Ureter (tissue), 1 donor: ENCODE data around the gene EMP2. TPM values are rescaled to one million over a fixed set of nuclear protein-coding genes. Genes with fewer than 3 reads are reported as not detected.
"Not testable (repeated sequence)": the region's sequence is repeated elsewhere in the genome, so short reads cannot be mapped to it uniquely, and the experiment has no call there.

Experiments used
- DNase-seq: peaks from one replicate; pipeline ENCODE4 v3.0.0-alpha.2; 2020; ENCODE audit warnings: low spot score
- total RNA-seq: library from RNA; stranded (reverse); gene quantifications from one replicate; pipeline ENCODE4 v1.2.4, GENCODE V29; 2023
- donor health status: DM: yes; HTN: yes; CAD: no.

Gene EMP2
- total RNA-seq, 1 donor from 2014 or later: 174 TPM

DNA sequence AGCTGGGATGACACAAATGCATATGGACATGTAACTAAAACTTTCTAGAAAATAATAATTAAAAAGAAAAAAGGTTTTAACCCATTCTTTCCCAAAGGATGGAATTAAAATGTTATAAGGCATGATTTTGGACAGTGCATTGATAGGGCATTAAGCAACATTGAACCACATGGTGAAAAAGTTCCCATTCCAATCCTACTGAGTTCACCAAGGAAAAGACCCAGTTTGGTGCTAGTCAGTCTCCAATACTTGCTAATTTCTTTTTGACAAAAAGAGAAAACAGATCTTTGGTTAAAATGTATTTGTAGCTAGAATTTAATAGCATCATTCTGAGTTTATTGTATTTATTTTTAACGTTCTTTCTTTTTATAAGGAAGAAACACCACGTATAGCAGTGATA lies 28.1 kb downstream of the EMP2 start:
- DNase-seq: no peak

DNA sequence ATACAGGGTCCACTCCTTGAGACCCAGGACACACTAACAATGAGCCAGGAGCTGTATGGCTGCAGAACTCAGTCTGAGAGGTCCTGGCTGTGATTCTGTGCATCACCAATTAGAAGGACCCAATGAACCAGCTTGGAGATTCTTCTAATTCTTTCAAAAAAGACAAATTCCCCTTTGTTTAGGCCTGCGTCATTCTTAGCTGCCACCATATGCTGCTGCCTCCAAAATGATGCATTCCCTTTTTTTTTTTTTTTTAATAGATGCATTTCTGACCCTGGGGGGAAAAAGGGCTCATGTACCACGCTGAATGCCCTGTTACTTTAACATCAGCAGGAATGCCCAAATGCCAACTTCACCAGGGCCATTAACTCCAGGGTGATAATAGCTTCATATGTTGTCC lies 28.5 kb downstream of the EMP2 start:
- no peak for DNase-seq

DNA sequence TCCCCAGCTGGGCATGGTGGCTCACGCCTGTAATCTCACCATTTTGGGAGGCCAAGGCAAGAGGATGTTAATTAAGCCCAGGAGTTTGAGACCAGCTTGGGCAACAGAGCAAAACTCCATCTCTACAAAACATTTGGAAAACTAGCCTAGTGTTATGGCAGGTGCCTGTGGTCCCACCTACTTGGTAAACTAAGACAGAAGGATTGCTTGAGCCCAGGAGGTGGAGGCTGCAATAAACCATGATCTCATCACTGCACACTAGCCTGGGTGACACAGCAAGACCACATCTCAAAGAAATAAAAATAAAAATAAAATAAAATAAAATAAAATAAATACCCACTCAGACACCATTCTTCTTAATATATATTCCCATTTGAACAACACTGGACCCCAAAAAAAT lies 32.0 kb downstream of the EMP2 start:
- DNase-seq: no peak

DNA sequence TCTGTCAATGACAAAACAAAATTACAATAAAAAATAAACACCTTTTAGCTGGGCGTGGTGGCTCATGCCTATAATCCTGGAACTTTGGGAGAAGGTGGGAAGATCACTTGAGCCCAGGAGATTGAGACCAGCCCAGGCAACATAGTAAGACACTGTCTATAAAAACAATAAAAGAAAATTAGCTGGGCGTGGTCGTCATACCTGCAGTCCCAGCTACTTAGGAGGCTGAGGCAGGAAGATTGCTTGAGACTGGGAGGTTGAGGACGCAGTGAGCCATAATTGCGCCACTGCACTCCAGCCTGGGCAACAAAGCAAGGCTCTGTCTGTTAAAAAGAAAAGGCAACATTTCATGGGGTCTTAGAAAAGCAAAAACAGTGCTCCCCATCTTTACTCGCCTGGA lies 32.7 kb downstream of the EMP2 start:
- no peak for DNase-seq

DNA sequence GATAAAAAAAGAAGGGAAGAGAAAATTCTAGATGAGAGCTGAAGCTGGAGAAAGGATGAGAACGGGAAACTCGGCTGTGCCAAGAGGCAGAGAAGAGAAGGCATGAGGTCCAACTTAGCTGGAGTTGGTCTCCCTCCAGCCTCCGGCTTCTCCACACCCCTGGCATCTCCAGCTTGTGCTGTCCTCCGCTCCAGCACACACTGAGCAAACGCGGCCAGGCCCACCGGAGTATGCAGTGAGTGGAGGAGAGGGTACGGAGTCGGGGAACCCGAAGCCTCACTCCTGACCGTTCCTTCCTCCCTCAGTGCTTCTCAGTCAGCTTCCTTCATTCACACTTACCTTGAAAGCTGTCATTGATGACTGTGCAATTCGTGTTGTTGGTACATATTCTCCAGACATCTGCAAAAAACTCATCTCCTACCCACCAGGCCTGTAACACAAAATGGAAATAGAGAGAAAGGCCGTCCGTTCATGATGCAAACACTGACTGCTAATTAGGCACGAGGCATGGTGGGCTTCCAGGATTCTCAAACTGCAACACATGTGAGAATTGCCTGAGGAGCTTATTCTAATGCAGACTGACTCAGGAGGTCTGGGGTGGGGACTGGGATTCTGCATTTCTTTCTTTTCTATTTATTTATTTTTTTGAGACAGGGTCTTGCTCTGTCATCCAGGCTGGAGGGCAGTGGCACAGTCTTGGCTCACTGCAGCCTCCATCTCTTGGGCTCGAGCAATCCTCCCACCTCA lies 37.0 kb downstream of the EMP2 start:
- no peak for DNase-seq

DNA sequence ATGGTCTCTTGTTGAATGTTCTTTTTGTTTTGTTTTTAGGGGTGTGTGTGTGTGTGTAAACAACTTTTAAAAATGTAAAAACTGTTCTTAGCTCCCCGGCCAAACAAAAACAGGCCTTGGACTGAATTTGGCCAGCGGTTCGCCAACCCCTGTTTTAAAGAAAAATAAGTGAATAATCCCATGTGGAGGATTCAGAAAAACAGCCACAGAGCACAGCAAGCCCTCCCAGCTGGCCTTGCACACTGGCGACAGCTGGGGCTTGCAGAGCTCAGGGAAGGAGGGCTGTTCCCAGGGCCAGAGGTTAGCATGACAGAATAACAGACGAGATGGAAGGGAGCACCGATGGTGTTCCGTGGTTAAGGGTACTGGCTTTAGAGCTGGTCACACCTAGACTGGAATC lies 39.0 kb downstream of the EMP2 start:
- DNase-seq: no peak

DNA sequence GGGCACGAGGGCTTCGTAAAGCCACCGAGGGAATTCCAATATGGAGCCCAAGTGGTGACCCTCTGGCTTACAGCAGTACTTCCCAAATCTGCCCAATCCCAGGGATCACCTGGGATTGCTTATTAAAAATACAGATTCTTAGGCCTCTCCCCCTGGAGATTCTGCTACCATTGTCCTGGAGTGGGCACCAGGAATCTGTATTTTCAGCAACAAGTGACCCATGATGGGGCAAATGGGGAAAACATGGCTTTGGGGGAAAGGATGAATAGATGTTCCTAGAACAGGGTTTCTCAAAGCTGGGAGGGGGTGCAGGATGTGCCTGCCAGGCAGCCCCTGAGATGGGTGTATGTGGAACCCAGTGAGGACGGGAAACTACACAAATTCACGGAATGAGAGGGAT lies 40.6 kb downstream of the EMP2 start:
- no peak for DNase-seq

DNA sequence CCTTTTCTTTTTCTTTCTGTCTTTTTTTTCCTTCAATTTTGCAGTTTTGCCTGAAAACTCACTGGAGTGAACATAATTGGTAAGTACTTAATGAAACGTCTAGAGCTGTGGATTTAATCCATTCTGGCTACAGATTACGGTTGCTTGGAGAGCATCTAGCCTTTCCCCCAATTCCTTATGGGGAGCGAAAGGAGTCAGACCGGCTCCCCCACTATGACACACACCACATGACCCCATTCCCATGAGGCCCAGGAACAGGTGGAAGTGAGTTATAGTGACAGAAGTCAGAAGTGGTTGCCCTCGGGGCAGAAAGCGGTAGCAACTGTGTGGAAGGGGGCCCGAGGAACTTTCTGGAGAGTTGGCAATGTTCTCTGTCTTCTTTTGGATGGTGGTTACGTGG lies 41.2 kb downstream of the EMP2 start:
- peak; percentile 75 for DNase-seq

DNA sequence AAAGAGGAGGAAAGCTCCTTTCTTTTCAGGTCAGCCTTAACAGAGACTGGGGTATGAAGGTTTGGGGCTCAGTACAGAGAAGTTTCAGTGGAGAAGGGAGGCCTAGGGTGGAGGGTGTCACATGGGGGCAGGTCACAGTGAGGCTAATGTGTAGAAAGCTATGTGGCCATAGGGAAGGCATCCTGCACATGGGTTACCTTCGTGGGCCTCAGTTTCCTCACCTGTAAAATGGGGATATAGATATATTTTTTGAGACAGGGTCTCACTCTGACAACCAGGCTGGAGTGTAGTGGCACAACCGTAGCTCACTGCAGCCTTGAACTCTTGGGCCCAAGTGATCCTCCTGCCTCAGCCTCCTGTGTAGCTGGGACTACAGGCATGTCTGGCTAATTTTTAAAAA lies 41.8 kb downstream of the EMP2 start:
- DNase-seq: no peak

DNA sequence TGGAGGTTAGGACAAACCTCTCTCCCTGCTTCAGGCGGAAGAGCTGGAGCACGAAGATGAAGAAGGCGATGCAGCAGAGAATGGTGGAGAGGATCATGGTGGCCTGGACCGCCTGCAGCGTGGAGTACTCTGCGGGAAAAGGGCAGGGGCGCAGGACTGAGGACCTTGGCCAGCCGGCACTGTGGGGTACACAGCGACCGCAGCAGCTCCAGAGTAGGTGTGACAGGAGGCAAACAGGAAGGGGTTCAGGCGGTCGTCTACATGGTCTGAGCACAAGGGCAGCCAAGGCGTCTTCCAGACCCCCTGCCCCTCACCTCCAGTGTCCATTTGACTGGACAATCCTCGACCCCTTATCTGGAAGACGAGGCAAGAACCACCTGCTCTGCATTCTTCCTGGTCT lies 42.5 kb downstream of the EMP2 start:
- no peak for DNase-seq

DNA sequence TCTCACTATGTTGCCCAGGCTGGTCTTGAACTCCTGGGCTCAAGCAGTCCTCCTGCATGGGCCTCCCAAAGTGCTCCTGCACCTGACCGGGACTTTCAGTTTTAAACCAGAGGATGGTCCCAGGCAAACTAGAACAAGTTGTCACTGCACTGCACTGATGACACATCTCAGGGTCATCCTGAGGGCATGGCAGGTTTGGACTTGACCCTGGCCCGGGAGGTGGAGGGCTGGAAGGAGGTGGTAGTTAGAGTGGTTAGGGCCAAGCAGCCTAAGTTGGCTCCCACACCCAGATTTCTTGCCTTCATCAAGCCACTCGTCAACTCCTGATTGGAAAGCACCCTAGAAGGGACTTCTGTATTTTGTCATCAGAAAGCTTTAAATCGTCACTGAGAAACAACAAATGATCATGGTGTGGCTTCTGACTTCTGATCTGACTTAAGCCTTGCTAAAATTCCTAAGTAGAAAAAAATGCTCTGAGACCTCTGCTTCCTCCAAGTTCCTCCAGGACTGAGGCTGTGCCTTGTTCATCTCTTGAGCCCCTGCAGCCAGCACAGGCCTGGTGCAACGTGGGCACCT lies 43.5 kb downstream of the EMP2 start:
- no peak for DNase-seq

DNA sequence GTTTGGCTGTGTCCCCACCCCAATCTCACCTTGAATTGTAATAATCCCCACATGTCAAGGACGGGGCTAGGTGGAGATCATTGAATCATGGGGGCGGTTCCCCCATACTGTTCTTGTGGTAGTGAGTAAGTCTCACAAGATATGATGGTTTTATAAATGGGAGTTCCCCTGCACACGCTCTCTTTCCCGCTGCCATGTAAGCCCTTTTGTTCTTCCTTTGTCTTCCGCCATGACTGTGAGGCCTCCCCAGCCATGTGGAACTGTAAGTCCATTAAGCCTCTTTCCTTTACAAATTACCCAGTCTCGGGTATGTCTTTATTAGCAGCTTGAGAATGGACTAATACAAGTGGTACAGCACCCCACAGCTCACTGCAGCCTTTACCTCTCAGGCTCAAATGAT lies 44.1 kb downstream of the EMP2 start:
- not testable (repeated sequence) for DNase-seq

DNA sequence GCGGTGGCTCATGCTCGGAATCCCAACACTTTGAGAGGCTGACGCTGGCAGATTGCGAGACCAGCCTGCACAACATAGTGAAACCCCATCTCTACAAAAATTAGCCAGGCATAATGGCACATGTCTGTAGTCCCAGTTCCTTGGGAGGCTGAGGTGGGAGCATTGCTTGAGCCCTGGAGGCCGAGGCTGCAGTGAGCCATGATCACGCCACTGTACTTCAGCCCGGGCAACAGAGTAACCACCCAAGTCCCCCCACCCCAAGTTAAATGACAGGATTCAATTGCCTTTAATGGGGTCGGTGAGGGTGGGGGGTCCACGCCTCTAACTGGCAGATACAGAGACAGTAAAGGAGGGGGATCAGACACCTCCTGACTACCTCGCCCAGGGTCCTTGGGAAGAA lies 44.9 kb downstream of the EMP2 start:
- DNase-seq: no peak

DNA sequence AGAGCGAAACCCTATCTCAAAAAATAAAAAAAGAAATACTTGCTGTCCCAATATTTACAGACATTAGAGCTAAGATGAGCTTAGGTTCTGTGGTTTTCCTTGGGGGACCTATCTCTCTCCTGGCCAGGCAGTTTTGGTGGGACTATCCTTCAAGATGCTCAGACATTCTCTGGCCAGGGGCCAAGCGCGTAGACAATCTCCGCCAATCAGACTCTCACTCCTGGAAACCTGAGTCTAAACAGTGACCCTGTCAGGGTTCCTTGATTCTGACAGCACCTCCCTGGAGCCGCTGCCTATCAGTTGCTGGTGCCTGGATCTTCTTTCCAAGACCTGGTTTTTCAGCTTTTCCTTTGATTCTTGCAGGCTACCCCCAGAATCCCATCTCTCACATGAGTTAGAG lies 45.6 kb downstream of the EMP2 start:
- DNase-seq: no peak

DNA sequence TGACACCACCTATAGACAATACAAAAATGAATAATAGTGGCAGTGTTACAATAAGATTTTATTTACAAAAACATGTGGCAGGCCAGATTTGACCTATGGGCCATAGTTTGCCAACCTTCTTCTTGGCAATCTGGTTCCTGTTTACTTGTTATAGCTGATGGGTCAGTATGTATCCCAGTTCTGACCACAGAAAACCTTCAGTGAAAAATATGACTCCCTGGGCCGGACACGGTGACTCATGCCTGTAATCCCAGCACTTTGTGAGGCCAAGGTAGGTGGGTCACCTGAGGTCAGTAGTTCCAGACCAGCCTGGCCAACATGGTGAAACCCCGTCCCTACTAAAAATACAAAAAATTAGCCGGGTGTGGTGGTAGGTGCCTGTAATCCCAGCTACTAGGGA lies 46.8 kb downstream of the EMP2 start:
- not testable (repeated sequence) for DNase-seq

DNA sequence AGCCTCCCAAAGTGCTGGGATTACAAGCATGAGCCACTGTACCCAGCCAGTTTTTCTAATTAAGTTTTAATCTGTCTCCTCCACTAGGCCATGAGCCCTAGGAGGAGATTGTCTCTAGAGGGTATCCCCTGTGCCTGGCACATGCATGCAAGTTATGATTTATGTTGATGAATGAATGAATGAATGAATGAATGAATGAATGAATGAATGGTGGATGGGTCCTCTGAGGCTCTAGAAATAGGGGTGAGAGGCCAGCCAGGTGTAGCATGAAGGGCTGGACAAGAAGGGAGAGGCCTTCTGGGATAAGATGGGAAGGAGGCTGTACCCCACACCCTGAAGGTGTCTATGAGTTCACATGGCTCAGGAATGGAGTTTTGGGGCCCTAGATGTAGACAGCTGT lies 48.8 kb downstream of the EMP2 start:
- no peak for DNase-seq

DNA sequence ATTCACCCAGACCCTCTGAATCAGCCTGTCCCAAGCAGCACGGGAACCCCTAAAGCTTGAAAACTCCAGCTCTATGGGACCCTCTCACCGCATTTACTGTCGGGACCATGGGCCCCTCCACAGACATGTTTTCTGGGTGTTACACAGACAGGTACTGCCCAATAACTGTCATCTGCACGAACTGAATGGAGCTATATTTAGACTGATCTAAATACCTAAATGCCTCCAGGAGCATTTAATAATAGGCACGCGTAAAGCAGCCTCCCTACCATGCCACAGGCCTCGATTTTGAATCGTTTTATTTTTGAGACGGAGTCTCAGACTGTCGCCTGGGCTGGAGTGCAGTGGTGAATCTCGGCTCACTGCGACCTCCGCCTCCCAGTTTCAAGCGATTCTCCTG lies 49.7 kb downstream of the EMP2 start:
- DNase-seq: no peak

DNA sequence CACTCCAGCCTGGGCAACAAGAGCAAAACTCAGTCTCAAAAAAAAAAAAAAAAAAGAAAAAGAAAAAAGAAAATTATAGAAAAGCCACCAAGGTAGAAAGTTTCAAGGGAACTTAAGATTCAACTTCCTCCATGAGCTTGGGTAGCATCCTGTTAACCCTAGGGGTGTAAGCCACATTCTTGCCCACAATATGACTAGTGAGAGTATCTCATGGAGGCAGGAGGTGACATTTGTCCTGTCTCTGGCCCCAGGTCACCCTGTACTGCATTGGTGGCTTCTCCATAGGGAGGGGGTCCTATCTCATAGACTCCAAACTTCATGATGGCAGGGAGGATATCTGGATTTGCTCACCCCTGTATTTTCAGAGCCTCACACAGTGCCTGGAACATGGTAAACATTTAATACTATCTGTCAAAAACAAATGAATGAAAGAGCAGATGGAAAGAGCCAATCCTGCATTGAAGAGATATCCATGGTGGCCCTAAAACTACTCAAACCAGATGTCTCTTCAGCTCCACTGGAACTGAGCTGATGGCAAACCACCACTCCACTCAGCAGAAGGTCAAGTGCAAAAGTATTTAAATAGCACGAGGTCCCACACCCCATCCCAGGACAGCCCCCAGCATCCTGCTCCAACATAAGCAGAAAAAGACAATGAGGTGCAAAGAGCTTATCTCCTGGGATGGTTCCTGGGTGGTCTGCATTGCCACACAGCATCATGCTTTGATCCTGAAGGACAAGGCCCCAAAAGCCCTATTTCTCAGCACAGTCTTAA lies 50.3 kb downstream of the EMP2 start:
- no peak for DNase-seq

DNA sequence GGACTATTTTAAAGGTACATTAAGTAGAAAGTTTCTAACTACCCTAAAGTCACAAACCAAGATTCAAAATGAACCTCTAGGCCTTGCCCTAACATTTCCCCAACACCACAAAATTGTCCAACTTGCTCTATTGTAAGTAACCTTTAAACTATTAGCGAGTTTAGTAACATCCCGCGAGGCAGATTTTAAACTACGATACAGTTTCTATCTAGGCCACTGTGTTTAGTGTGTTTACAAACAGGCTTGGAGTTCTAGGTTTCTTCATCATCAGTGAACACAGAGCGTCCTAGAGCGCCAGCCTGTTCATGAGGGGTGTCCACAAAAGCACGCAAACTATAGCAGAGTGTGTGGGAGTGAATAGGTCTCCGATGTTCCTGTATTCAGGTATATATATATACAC lies 51.8 kb downstream of the EMP2 start:
- DNase-seq: no peak

DNA sequence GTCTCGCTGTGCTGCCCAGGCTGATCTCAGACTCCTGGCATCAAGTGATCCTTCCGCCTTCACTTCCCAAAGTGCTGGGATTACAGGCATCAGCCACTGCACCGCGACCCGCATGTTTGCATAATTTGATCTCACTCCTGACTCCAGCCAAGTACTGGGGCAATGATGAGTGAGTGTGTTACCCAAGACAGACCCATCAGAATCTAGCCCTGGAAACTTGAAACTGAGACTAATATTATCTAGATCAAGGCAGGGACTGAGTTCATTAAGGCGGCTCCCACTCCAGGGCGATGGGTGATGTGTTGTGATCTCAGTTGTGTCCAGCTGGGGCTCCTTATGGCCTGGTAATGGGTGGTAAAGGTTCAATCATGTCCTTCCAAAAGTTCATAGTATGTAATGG lies 53.4 kb downstream of the EMP2 start:
- no peak for DNase-seq

DNA sequence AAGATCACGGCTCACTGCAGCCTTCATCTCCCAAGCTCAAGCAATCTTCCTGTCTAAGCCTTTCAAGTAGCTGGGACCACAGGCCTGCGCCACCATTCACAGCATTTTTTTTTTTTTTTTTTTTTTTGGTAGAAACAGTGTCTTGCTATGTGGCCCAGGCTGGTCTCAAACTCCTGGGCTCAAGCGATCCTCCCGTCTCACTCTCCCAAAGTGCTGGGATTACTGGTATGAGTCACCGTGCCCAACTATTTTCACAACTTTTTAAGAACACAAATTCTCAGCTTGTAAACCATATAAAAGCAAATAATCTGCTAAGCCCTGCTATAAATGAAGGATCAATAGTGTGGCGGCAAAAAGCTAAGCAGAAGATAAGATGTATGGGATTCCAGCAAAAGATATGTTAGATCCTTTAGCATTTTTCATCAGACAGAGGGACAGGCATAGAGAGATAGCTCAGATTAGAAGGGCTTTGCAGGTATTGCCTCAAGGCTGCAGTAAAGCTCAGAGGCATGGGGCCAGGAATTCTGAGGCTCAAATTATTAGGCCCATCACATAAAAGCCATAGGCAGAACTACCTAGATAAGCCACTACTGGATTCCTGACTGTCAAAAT lies 55.1 kb downstream of the EMP2 start:
- no peak for DNase-seq

DNA sequence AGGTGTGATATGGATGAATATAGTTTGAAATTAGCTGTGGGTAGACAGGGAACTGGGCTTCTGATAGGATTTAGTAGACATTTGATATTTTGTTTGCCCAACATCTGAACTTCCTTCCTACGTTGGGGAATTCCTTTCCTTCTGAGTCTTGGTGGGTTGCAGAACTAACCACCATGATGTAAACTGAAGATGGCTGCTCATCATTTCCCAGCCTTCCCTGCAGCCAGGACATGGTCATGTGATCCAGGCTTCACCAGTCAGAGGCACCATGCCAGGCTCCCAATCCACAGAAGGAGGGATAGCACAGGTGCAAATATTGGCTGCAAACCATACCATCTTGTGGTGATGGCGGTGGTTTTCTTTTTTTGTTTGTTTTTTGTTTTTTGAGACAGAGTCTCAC lies 57.4 kb downstream of the EMP2 start:
- DNase-seq: no peak
